Measurements from ENCODE around the gene ZBTB7C.

DNA sequence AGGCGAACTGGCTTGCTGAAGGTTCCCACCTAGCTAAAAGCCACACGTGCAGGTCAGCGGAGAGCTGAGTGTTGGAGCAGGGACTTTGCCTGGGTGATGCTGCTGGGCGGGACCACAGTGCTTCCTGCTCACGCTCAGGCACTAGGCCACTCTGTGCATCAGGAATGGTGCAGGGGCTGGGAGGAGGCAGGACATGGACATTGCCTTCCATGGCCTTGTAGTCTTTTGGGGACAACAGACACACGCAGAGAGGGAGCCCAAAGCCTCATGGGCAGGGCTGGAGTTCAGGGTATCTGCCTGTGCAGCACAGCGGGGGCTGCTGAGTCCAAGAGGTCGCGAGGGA, 207.2 kb downstream of the ZBTB7C start:
- TF ChIP-seq, protein P1, sequence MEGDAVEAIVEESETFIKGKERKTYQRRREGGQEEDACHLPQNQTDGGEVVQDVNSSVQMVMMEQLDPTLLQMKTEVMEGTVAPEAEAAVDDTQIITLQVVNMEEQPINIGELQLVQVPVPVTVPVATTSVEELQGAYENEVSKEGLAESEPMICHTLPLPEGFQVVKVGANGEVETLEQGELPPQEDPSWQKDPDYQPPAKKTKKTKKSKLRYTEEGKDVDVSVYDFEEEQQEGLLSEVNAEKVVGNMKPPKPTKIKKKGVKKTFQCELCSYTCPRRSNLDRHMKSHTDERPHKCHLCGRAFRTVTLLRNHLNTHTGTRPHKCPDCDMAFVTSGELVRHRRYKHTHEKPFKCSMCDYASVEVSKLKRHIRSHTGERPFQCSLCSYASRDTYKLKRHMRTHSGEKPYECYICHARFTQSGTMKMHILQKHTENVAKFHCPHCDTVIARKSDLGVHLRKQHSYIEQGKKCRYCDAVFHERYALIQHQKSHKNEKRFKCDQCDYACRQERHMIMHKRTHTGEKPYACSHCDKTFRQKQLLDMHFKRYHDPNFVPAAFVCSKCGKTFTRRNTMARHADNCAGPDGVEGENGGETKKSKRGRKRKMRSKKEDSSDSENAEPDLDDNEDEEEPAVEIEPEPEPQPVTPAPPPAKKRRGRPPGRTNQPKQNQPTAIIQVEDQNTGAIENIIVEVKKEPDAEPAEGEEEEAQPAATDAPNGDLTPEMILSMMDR (IDR thresholded peaks at IDR 0.05), result no peak
- no peak for TF ChIP-seq POLR2A (IDR thresholded peaks at IDR 0.05)
- TF ChIP-seq POLR2AphosphoS5 (IDR thresholded peaks at IDR 0.05), result no peak
